ENCODE measurements around the gene STK32B. TPM values are rescaled to one million over a fixed set of nuclear protein-coding genes. Genes with fewer than 3 reads are reported as not detected.

STK32B gene
- total and polyA plus RNA-seq, 2 of the 8 experiments (the other 6 are each of a cell fraction or from before 2014, with no cell fraction given) = 2.3 to 2.5 TPM

DNA sequence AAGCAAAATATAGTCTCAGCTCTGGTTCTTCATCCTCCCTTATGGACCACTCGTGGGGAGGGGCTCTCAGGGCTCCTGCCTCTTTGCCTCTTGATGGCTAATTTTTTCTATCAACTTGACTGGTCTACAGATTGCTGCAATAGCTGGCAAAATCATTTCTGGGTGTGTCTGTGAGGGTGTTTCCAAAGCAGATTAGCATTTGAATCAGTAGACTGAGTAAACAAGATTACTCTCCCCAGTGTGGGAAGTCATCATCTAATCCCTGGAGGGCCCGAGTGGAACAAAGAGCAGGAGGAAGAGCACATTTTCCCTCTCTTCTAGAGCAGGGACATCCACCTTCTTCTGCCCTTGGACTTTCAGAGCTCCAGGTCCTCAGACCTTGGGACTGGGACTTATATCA, 153.5 kb downstream of the STK32B start:
- H4K5ac ChIP-seq (ENCODE audit: insufficient read length, low read depth, low read length) = no peak overlapping the region
- H3K79me2 ChIP-seq (ENCODE audit: control insufficient read depth in 1 of 2, insufficient read depth in 2 of 2, low read length in 2 of 2) = no peaks in the 10 kb centered on the region
- H3K23ac ChIP-seq (ENCODE audit: insufficient read length) = no peak overlapping the region
- no peaks in the 10 kb centered on the region for H3K27me3 ChIP-seq (replicated peaks in 1 of 4; ENCODE audit: control insufficient read depth in 3 of 4, extremely low read depth in 1 of 4, insufficient read depth in 3 of 4, low read length in 3 of 4)
- H2BK120ac ChIP-seq (replicated peaks; ENCODE audit: low read depth, low read length) = no peak overlapping the region
- H3K4me2 ChIP-seq (ENCODE audit: insufficient read depth in 1 of 2, low read depth in 2 of 2, low read length in 2 of 2) = no peak overlapping the region; a peak in 1 of 4 replicates
- no peak overlapping the region for H3K14ac ChIP-seq (ENCODE audit: insufficient read length)
- ChIA-PET POLR2A (ENCODE audit: partially characterized antibody) (no interaction called here), CTCF (ENCODE audit: partially characterized antibody) (no interaction called here)
- peak overlapping the region; percentile 9 for H3K4ac ChIP-seq (replicated peaks; ENCODE audit: insufficient read length, low read depth, low read length)
- H2BK12ac ChIP-seq (ENCODE audit: low read depth, low read length) = peak overlapping the region; percentile 20; the same call in 1 of the 2 replicates
- DNase-seq (ENCODE audit: low read depth in 1 of 2, low spot score in 2 of 2) (no peak), FAIRE-seq (no peak)
- no peak overlapping the region for H4K8ac ChIP-seq (ENCODE audit: extremely low read depth, insufficient read depth, low read length)
- peak overlapping the region; percentile 4 for H4K91ac ChIP-seq (replicated peaks; ENCODE audit: insufficient read length, low read length)
- H3K27ac ChIP-seq (ENCODE audit: low read depth, low read length) = no peak overlapping the region
- no peak overlapping the region for H2AK5ac ChIP-seq (ENCODE audit: low read depth, low read length)
- no peak overlapping the region for H2BK5ac ChIP-seq (ENCODE audit: low read depth, low read length)
- no peak overlapping the region for H3K4me3 ChIP-seq (ENCODE audit: extremely low read depth in 1 of 4, insufficient read depth in 2 of 4, low read depth in 3 of 4, low read length in 4 of 4)
- no peaks in the 10 kb centered on the region for H4K20me1 ChIP-seq (replicated peaks in 1 of 2; ENCODE audit: control insufficient read depth in 1 of 2, insufficient read depth in 2 of 2, low read length in 2 of 2)
- peaks cover 3 to 9% of the 10 kb centered on the region in 2 experiments; a peak in 3 of 4 replicates for H3K9me3 ChIP-seq (ENCODE audit: insufficient read depth in 2 of 2, low read depth in 1 of 2, low read length in 1 of 2)
- H3K9ac ChIP-seq (replicated peaks in 1 of 4; ENCODE audit: extremely low read depth in 1 of 4, low read depth in 3 of 4, low read length in 3 of 4) = no peak overlapping the region
- H3K18ac ChIP-seq (ENCODE audit: extremely low read depth, low read length) = no peak overlapping the region
- WGBS, 2 experiments (ENCODE audit: extremely low coverage in 1 of 2, insufficient coverage in 1 of 2, insufficient read length in 1 of 2, insufficient replicate concordance in 2 of 2, low coverage in 1 of 2, low lambda C conversion rate in 2 of 2, missing lambda C conversion rate in 1 of 2) = 72% methylated on average over 2 of the region's 2 CpGs; no CpG with 5 or more reads in 1 of the 2 experiments
- H3K23me2 ChIP-seq (ENCODE audit: low read depth, low read length) = no peaks in the 10 kb centered on the region
- no peaks in the 10 kb centered on the region for H3K79me1 ChIP-seq (ENCODE audit: low read depth, low read length)
- H2BK15ac ChIP-seq (ENCODE audit: low read length) = no peak overlapping the region
- no peak overlapping the region for H2AFZ ChIP-seq (ENCODE audit: low read length)
- H3K56ac ChIP-seq (replicated peaks; ENCODE audit: insufficient read length, low read depth, low read length) = no peak overlapping the region
- no peaks in the 10 kb centered on the region for H3K36me3 ChIP-seq (ENCODE audit: control insufficient read depth in 2 of 4, insufficient read depth in 4 of 4, low read length in 3 of 4)
- H3K4me1 ChIP-seq (replicated peaks in 1 of 4; ENCODE audit: control insufficient read depth in 3 of 4, insufficient read depth in 4 of 4, low read length in 3 of 4) = peaks cover 2 to 19% (median 4%) of the 10 kb centered on the region in 4 experiments; a peak in 5 of 7 replicates
- H2BK20ac ChIP-seq (ENCODE audit: low read length) = 0 out of 2 replicates have a peak overlapping the region, but pooled peaks have one; percentile 27
- TF ChIP-seq POLR2AphosphoS5 (IDR thresholded peaks at IDR 0.05; ENCODE audit: low read depth, low read length) (no peak), BCL11A (IDR thresholded peaks at IDR 0.05; ENCODE audit: low read depth in 2 of 2, low read length in 2 of 2) (no peak), SRF (IDR thresholded peaks at IDR 0.05; ENCODE audit: low read depth, low read length) (no peak), YY1 (IDR thresholded peaks at IDR 0.05; ENCODE audit: low read depth, low read length) (no peak), JUN (IDR thresholded peaks at IDR 0.05; ENCODE audit: low read depth, low read length) (no peak), USF2 (IDR thresholded peaks at IDR 0.05; ENCODE audit: low read length) (no peak), ATF2 (IDR thresholded peaks at IDR 0.05; ENCODE audit: low read length) (no peak), NANOG (IDR thresholded peaks at IDR 0.05; ENCODE audit: insufficient read depth, low read depth, low read length, poor library complexity, severe bottlenecking) (no peak), EZH2 (IDR thresholded peaks at IDR 0.05; ENCODE audit: low read depth, low read length, severe bottlenecking) (no peak)

Measured in H1 (cell line).